Epithelial cell of esophagus (primary cell): ENCODE data around the gene TMOD2.

Source experiments
- DNase-seq: peaks from one replicate; pipeline ENCODE4 v3.0.0; 2010; ENCODE audit warnings: low read depth
- H3K4me3 ChIP-seq: 2 replicates; pipeline ENCODE4 v1.5.1; 2011; ENCODE audit warnings: mild to moderate bottlenecking, low read length, control low read depth
- TF ChIP-seq, protein P1 (sequence below): IDR thresholded peaks from 2 replicates; pipeline ENCODE4 v1.5.1; 2011; ENCODE audit warnings: low read depth, mild to moderate bottlenecking, low read length, control low read depth, inconsistent platforms; ENCODE audit not compliant: insufficient read depth; ENCODE audit errors: missing control alignments

The TMOD2 gene

GRCh38 chr15:51799282-51800252, 48.2 kb downstream of the TMOD2 start:
- DNase-seq = no peak
- H3K4me3 ChIP-seq = no peak overlapping the region
- TF ChIP-seq, protein P1, sequence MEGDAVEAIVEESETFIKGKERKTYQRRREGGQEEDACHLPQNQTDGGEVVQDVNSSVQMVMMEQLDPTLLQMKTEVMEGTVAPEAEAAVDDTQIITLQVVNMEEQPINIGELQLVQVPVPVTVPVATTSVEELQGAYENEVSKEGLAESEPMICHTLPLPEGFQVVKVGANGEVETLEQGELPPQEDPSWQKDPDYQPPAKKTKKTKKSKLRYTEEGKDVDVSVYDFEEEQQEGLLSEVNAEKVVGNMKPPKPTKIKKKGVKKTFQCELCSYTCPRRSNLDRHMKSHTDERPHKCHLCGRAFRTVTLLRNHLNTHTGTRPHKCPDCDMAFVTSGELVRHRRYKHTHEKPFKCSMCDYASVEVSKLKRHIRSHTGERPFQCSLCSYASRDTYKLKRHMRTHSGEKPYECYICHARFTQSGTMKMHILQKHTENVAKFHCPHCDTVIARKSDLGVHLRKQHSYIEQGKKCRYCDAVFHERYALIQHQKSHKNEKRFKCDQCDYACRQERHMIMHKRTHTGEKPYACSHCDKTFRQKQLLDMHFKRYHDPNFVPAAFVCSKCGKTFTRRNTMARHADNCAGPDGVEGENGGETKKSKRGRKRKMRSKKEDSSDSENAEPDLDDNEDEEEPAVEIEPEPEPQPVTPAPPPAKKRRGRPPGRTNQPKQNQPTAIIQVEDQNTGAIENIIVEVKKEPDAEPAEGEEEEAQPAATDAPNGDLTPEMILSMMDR = no peak

GRCh38 chr15:51801391-51801835, 50.0 kb downstream of the TMOD2 start:
- peak; percentile 28 for DNase-seq
- H3K4me3 ChIP-seq = no peak overlapping the region
- TF ChIP-seq, protein P1 = peak; percentile 51

GRCh38 chr15:51802593-51802992, 51.2 kb downstream of the TMOD2 start:
- peak; percentile 53 for DNase-seq
- H3K4me3 ChIP-seq = no peak overlapping the region
- TF ChIP-seq, protein P1 = no peak

DNA sequence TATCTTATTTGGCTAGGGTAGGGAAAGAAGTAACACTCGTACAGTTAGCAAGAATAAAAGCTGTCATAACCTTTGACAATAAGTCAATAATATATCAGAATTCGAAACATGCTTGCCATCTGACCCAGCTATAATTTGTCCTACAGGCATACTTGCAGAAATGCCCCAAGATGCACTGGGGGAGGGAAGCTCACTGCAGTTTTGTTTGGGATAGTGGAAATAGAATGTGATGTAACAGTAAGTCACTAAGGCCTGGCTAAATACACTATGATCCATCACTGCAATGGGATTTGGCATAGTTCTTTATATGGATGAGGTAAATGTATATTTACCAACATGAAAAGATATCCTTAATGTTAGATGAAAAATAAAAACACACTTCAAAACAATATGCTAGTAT, 52.6 kb downstream of the TMOD2 start:
- TF ChIP-seq, protein P1 = no peak
- DNase-seq = no peak
- no peak overlapping the region for H3K4me3 ChIP-seq

GRCh38 chr15:51806123-51806522, 54.7 kb downstream of the TMOD2 start:
- DNase-seq = no peak
- H3K4me3 ChIP-seq = no peak overlapping the region
- TF ChIP-seq, protein P1 = no peak

- TF ChIP-seq, protein P1 = no peak
- H3K4me3 ChIP-seq = no peak overlapping the region
- DNase-seq = no peak
Observed at GRCh38 chr15:51809457-51809856, 58.1 kb downstream of the TMOD2 start.
